ENCODE results near the gene NKAIN2. TPM values are rescaled to one million over a fixed set of nuclear protein-coding genes. Genes with fewer than 3 reads are reported as not detected.
"Not testable (repeated sequence)": the region's sequence is repeated elsewhere in the genome, so short reads cannot be mapped to it uniquely, and the experiment has no call there.

NKAIN2 gene
- total RNA-seq, 1 donor from 2014 or later: not detected

DNA sequence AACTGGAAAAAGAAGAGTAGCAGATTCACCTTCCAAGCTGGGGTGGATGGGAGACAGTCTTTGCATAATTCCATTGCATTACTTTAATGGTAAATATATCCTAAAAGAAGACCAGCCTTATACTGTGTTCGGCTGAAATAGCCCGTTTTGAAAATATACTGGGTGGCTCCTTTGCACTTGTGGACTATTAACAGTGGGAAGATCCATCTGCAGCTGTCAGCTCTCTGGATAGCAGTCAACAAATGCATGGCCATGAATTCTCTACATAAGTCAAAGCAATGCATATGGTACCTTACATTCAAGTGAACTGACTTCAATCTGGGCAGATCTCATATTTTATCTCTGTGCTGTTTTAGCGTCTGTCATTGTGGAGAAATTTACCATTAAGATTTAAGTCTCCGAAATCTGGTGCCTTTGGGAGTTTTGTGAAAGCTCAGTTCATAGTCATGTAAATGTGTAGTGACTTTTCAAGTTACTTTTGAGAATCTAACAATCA is 758.0 kb downstream of the NKAIN2 start:
- DNase-seq (ENCODE audit: low read depth in 2 of 2): no peak

DNA sequence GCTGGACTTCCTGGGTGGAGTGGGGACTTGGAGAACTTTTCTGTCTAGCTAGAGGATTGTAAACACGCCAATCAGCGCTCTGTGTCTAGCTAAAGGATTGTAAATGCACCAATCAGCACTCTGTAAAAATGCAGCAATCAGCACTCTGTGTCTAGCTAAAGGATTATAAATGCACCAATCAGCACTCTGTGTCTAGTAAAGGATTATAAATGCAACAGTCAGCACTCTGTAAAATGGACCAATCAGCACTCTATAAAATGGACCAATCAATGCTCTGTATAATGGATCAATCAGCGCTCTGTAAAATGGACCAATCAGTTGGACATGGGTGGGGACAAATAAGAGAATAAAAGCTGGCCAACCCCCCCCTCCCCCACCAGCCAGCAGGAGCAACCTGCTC is 760.5 kb downstream of the NKAIN2 start:
- not testable (repeated sequence) for DNase-seq (ENCODE audit: low read depth in 2 of 2)

DNA sequence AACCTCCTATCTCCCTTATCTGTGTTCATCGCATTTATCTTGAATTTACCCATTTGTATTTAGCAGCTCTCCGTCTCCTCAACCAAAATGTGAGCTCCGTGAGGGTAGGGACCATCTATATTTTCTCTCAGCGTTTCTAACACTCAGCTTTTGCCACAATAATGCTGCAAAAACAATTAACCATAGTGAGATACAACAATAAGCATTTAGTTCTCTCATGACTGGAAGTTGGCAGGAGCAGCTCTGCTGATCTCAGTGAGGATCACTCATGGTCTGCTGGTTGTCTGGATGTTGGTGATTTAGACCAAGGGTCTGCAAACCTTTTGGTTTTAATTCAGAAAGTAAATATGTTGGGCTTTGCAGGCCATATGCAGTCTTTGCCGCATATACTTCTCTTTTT is 763.7 kb downstream of the NKAIN2 start:
- no peak for DNase-seq (ENCODE audit: low read depth in 2 of 2)

DNA sequence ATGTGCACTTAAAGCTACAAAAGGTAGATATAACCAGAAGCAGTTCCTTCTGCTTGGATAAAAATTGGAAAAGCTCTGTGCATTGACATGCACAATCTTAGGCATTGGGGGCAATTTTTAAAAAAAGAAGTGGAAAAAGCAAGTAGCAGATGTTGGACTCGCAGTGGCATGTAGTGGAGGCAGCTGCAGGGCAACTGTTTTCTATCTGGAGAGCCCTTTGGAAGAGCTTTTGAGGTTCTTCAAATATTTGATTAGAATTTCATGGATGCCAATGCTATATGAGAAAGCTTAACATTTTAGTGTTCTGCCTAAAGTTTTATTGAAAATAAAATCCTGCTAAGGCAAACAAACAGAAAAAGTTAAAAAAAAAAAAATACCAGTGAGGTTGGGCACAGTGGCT is 770.3 kb downstream of the NKAIN2 start:
- no peak for DNase-seq (ENCODE audit: low read depth in 2 of 2)

DNA sequence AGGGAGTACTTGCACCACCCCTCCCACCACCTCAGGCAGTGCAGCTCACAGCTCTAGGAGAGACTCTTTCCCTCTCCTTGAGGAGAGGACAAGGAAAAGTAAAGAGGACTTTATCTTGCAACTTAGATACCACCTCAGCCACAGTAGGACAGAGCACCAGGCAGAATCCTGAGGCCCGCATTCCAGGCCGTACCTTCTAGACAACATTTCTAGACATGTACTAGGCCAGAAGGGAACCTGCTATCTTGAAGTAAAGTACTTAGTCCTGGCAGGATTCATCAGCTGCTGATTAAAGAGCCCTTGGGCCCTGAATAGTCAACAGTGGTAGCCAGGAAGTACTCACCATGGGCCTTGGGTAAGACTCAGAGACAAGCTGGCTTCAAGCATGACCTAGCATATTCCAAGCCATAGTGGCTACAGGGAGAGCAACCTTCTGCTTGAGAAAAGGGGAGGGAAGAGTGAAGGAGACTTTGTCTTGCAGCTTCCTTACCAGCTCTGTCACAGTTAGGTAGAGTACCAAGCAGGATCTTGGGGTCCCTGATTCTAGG is 774.1 kb downstream of the NKAIN2 start:
- no peak for DNase-seq (ENCODE audit: low read depth in 2 of 2)

DNA sequence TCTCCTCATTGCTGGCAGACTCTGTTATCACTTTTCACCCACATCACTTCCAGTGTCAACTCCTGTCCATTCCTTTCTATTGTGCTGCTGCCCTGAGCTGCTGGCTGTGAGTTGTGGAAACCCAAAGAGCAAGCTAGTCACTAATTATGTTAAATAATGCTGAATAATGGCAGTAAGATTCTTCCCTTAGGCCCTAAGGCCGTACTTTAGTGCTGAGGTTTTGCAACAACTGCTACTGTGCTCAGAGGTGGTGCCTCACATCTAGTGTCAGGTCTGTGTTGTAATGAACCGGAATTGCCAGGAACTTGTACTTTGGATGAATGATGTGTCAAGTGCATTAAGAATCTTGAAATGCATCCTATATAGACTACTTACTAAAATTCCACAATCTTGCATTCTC is 786.3 kb downstream of the NKAIN2 start:
- DNase-seq (ENCODE audit: low read depth in 2 of 2): no peak

DNA sequence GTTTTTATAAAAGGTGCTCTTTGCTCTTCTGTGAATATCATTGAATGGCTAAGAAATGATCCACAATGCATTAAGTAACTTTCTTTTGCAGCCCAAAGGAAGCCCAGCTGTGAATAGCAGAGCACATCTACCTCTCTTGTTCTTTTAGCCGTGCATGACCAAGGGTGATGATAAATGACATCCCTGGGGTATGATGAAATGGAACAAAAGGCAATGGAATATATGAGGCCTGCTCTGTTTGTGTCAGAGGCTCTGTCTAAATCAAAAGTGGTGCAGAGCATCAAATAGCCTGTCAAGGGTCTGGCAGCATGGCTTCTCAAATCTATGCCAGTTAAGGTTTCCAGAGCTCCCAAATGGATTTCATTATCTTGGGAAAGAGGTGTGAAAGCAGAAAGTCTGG is 796.0 kb downstream of the NKAIN2 start:
- DNase-seq (ENCODE audit: low read depth in 2 of 2): no peak

DNA sequence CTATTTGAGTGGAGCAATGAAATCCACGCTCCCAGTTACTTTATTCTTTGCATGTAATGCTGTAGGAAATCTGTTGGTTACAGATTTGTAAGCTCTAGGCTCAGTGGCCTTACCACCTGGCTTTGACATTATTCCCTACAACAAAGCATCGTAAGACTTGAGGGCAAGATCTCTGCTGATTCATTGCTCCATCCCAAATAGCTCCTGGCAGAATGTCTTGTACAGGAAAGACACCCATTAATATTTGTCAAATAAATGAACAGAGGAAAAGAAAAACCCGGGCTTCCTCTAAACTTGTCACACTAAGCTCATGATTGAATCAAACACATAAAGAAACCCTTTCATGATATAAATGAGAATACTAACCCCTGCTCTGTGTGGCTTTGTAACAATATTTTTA is 801.1 kb downstream of the NKAIN2 start:
- no peak for DNase-seq (ENCODE audit: low read depth in 2 of 2)

DNA sequence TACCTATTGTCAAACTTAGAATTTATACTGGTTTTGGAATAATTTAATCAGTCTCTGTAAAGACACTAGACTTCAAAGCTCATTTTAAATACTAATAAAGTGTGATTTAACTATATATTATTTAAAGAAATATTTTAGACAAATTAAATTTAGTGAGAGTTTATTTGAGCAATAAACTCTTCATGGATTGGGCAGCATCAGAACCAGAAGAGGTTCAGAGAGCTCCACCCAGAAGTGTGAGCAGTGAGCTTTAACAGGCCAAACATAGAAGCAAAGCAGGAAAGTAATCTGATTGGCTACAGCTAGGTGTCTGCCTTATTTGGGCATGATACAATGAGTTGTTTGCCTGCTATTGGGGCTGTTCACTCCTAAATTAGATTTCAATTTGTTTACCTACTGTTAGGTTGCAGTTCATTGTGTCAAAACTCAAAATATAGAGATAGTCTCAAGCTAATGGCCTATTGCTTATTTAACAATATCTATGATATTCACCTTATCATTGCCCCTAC is 803.5 kb downstream of the NKAIN2 start:
- DNase-seq (ENCODE audit: low read depth in 2 of 2): no peak

DNA sequence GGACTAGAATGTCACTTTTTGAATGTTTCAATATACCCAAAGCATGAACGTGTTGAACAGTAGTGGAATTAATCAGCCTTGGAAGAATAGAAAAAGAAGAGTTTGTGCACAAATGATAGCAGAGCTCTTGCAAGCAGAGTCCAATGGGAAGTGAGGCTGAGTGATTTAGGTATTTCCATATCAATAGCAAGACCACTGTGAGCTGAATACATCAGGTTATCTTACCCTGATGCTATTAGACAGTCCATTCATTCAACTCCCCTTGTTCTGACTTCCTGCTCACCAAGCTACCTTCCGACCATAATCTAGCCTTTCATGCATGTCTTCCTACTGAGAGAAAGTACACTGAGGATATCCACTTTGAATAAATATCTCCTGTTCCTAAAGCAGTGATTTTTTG is 809.4 kb downstream of the NKAIN2 start:
- no peak for DNase-seq (ENCODE audit: low read depth in 2 of 2)

DNA sequence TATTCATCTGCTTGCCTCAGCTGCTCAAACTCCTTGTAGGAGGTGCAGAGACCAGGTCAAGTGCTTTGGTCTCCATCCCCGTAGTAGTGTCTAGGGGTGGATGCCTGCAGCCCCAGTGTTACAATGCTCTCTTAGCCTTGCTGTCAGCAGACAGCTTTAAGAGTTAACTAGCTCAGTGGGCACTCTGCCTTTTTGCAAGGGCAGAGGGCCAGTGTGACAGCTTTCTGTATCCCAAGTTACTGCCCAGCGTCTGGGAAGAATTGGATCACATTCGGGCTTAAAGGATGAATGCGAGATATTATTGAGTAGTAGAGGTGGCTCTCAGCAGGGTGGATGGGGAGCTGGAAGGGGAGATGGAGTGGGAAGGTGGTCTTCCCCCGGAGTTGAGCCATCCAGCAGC is 818.7 kb downstream of the NKAIN2 start:
- DNase-seq (ENCODE audit: low read depth in 2 of 2): no peak

DNA sequence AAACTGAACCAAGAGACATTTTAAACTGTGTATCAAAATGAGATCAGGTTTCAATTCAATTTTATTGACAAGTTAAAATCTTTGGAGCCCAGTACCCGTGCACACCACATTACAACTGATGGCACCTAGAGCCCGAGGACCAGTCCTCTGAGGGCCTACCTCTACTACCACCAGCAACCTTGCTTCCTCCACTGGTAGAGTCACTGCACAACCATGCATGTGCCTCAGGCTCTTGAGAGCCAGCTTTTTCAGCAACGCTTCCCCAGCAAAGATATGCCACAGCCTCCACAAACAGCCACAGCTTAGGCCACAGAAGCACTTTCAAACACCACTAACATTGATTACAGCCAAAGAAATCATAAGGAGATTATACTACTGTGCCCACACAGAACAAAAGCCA is 830.0 kb downstream of the NKAIN2 start:
- no peak for DNase-seq (ENCODE audit: low read depth in 2 of 2)

DNA sequence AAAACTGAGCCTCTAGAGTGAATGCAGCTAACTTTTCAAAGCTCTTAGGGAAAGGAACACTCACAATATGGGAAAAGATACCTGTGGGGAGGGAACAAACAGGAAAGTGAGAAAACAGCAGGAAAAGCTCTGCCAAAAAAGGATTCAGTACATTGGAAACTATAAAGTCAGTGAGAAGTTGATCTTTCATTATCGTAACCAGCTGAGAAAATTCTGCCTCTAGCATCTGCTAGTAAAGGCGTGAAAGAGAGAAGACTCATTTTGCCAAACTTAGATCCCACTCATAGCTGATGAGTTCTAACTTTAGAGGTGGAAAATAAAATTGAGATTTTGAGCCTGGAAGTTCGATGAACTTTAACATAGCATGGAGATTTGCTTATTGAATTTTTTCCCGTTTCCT is 836.8 kb downstream of the NKAIN2 start:
- DNase-seq (ENCODE audit: low read depth in 2 of 2): no peak

DNA sequence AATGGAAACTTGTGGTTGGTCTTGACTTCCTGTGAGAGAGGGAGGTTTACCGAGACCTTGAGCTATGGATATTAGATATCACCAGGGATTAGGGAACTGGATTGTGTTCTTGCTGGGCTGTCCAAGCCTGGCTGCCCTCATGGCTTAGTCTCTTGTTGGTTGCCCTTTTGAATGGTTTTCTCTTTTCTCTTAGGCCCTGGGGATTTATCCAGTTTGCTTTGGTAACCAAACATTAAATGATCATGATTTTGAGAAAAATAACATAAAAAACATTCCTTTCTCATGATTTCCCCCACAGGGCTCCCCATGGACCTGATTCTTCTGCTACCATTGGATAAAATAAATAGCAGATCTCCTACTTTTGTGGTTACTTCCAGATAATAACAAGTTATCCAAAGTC is 852.2 kb downstream of the NKAIN2 start:
- DNase-seq (ENCODE audit: low read depth in 2 of 2): no peak

DNA sequence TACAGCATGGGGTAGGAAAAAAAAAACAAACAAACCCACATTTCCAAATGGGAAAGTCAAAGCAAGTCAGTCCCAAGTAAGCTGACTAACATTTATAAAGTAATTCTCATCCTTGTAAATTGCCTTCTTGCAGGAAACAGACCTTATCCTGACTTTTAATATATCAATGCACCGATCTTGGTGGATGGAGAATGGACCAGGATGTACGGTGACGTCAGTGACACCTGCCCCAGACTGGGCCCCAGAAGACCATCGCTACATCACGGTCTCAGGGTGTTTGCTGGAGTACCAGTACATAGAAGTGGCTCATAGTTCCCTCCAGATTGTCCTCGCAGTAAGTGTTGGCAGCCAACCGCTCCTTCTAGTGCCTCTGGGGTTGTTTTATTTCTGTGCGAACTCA is 854.4 kb downstream of the NKAIN2 start:
- DNase-seq (ENCODE audit: low read depth in 2 of 2): no peak

DNA sequence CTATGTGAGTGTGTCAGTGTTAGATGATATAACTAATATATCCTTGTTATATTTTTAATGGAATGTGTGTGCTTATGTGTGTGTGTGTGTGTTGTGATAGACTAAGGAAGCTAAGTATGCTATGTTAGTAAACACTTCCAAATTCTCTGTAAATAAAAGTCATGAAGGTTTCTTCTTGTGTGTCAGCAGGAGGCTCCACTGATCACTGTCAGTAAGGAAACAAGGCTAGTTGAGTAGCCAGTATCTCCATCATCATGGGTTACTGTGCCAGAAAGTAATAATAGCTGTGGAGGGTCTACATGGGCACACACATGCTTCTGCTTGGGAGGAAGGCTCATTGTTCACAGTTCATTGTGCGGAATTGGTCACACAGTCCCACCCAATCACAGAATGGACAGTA is 855.8 kb downstream of the NKAIN2 start:
- no peak for DNase-seq (ENCODE audit: low read depth in 2 of 2)

DNA sequence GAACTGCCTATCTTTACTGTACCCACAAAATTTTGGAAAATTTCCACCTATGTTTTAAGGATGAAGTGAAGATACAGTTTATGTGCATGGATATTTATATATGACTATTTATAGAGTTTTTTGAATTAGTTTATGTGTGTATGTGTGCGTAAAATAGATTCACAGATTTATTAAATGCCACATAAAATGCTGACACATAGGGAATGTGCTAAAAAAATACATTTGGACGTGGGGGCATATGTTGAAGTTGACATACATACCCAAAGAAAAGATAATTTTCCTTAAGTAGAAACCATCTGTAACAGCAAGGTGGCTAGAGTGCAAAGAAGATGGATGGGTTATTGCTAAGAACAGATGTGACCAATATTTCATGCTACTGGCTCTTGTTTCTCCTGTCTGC is 856.5 kb downstream of the NKAIN2 start:
- DNase-seq (ENCODE audit: low read depth in 2 of 2): no peak

DNA sequence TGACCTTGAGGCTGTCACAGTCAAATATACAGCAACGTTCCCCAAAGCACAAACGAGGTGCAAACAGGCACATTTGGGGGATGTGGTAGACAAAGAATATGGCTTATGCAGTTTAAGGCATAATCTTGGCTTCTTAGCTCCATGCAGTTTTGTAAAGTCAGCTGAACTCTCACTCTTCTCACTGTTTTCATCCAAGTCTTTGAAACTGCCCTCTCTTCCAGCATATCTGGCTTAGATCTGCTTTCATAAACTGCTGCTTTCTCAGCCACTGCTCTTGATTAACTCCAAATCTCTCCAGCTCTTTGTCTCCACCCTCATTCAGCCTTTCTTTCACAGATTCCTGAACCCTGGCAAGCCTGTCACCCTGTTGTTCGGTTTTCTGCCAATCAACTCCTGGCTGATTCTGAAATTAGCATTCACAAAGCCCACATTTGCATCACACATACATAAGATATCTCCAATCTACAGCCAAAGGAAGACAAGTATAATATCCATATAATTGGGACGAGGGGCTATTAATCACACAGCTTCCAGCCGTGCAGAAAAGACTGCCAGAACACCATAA is 857.5 kb downstream of the NKAIN2 start:
- DNase-seq (ENCODE audit: low read depth in 2 of 2): no peak

DNA sequence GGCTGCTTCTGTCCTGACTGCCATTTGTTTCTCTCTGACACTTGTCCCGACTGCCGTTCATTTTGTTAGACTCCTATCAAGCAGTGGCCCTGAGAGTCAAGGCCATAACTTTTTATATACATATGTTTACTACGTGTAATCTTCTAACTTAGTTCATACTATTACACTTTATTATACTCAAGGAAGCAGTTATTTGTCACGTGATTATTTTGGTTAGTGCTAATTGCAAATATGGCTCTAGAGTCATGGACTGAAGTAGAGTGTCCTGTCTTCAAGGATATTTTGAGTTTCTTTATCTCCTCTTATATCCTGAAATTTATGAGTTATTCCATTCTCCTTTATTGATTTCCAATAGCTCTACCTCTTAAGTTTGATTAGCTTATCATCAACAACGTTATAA is 864.4 kb downstream of the NKAIN2 start:
- DNase-seq (ENCODE audit: low read depth in 2 of 2): no peak

DNA sequence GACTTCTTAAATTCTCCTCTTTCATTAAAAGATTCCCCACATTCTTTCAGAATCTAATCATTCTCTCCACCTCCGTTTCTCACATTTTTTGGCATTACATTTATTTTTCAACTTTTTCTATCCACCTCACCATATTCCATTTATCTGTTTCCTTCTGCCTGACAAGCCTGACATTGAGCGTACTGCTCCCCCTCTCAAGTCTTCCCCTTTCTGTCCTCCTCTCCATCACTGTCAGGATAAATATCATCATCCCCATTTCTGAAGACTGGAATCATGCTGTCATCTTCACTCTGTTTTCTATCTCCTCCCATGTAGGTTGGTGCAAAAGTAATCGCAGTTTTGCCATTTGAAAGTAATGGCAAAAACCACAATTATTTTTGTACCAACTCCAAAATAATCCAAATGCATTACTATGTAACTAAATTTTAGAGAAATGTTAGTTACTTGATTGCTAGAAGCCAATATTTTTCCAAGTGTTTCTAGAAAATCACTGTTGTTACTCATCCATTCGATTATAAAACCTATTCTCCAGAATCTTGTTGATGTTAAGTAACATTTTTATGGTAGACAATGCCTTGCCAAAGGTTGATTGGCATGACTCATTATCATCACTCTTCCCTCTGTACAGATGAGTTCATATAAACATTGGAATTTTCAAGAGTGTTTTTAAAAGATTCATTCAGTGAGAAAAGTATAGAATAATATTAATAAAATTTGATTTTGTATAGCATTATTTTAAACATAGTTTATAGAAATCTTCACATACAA is 866.2 kb downstream of the NKAIN2 start:
- DNase-seq (ENCODE audit: low read depth in 2 of 2): no peak

DNA sequence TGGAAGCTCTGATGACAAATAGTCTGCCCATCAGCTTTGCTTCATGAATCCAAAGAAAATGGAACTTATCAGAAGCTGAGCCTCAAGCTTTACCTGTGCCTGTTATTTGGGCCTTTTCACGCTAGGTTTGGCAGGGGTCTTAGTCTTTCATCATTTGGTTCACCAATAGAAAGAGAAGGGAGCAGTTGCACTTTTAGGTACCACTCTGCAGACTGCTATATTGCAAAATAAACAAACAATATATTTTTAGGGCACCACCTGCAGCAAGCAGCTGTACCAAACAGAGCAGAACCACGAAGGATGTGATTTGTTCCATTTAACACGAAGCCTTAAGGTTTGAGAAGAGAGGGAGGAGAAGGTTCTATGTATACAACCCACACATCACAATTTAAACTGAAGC is 867.1 kb downstream of the NKAIN2 start:
- DNase-seq (ENCODE audit: low read depth in 2 of 2): no peak

DNA sequence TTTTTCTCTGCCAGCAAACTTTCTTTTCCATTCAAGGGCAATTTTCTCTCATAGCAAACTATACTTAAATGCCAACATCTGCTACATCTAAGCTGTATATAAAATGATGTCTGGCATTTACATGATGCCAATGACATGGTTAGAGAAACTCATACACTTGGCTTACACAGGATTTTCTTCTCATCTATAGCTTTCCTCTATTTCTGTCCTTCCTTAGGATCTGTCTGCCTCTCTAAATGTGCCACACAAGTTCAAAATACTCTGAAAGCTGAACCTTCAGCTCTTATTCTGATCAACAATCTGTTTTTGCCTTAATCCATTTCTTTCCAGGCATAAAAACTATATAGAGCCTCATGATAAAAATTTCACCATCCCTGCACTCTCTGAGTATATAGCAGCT is 867.7 kb downstream of the NKAIN2 start:
- DNase-seq (ENCODE audit: low read depth in 2 of 2): no peak

DNA sequence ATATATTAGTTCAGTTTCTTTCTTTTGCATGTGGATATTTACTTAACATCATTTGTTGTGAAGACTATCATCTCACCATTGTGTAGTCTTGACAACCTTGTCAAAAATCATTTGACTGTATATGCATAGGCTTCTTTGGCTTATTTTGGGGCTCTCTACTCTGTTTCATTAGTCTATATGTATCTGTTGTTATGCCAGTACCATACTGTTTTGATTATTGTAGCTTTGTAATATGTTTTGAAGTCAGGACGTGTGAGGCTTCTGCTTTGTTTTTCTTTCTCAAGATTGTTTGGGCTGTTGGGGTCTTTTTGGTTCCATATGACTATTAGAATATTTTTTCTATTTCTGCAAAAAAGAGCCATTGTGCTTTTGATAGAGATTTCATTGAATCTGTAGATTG is 870.4 kb downstream of the NKAIN2 start:
- no peak for DNase-seq (ENCODE audit: low read depth in 2 of 2)

Data from lung microvascular endothelial cell (primary cell).